ENCODE data around the gene ZNF507. TPM values are rescaled to one million over a fixed set of nuclear protein-coding genes. Genes with fewer than 3 reads are reported as not detected.

Gene ZNF507
- polyA plus RNA-seq, 1 donor (not counting 4 experiments of a cell fraction or from before 2014, with no cell fraction given): 10.2 TPM

DNA sequence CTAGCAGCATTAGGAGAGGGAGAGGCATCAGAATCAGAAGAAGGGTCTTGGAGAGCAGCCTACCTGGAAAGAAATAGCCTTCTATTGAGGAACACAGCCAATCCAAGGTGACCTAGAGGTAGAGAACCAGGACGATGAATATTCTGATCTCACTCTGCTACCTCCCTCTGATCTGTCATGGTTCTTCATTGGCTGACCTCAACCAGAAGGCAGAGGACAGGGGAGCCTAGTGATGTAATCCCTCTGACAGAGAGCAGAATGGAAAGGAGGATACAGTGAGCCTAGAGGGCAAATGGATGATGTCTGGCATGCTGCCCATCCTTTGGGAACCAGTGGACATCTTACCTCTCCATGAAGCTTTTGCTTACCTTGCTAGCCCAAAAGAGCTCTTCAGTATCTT lies 3.6 kb downstream of the ZNF507 start:
- H3K4me1 ChIP-seq (ENCODE audit: control insufficient read depth, extremely low read depth, insufficient read depth, low read length): peaks cover 15% of the 10 kb centered on the region
- no peak for TF ChIP-seq EZH2 (IDR thresholded peaks at IDR 0.05; ENCODE audit: low read length)
- TF ChIP-seq, protein P1, sequence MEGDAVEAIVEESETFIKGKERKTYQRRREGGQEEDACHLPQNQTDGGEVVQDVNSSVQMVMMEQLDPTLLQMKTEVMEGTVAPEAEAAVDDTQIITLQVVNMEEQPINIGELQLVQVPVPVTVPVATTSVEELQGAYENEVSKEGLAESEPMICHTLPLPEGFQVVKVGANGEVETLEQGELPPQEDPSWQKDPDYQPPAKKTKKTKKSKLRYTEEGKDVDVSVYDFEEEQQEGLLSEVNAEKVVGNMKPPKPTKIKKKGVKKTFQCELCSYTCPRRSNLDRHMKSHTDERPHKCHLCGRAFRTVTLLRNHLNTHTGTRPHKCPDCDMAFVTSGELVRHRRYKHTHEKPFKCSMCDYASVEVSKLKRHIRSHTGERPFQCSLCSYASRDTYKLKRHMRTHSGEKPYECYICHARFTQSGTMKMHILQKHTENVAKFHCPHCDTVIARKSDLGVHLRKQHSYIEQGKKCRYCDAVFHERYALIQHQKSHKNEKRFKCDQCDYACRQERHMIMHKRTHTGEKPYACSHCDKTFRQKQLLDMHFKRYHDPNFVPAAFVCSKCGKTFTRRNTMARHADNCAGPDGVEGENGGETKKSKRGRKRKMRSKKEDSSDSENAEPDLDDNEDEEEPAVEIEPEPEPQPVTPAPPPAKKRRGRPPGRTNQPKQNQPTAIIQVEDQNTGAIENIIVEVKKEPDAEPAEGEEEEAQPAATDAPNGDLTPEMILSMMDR (optimal IDR thresholded peaks at IDR 0.05 in 1 of 3, IDR thresholded peaks at IDR 0.05 in 1 of 3, conservative IDR thresholded peaks at IDR 0.05 in 1 of 3; ENCODE audit: extremely low read depth in 1 of 3, insufficient read depth in 2 of 3, low read length in 3 of 3): no peak
- H3K27me3 ChIP-seq (ENCODE audit: control insufficient read depth, extremely low read depth, insufficient read depth, low read length): no peaks in the 10 kb centered on the region
- dilution Hi-C loops (cut with MboI; ENCODE audit: extremely low pct_ligation_motif_present, low sequenced_read_pairs): no loop called here
- no peak overlapping the region for H3K4me2 ChIP-seq (ENCODE audit: control insufficient read depth, extremely low read depth, insufficient read depth, low read depth, low read length)
- H3K4me3 ChIP-seq (ENCODE audit: control insufficient read depth in 2 of 3, extremely low read depth in 1 of 3, insufficient read depth in 2 of 3, low read depth in 1 of 3, low read length in 3 of 3): no peak overlapping the region
- no peak overlapping the region for H2AFZ ChIP-seq (ENCODE audit: control insufficient read depth, low read length)
- no peak for FAIRE-seq
- peaks cover 3% of the 10 kb centered on the region for H4K20me1 ChIP-seq (ENCODE audit: control insufficient read depth, extremely low read depth, insufficient read depth, low read length)
- no peak overlapping the region for H3K27ac ChIP-seq (ENCODE audit: control insufficient read depth, insufficient read depth, low read length)
- H3K9me1 ChIP-seq (ENCODE audit: control insufficient read depth, extremely low read depth, insufficient read depth, low read length): no peaks in the 10 kb centered on the region
- H3K79me2 ChIP-seq (ENCODE audit: control insufficient read depth, insufficient read depth, low read length): peaks cover 23% of the 10 kb centered on the region
- no peak for DNase-seq (ENCODE audit: low read depth, low spot score)
- no peaks in the 10 kb centered on the region for H3K9me3 ChIP-seq (ENCODE audit: control insufficient read depth, low read depth, low read length)
- H3K9ac ChIP-seq (ENCODE audit: control insufficient read depth, extremely low read depth, insufficient read depth, low read length): no peak overlapping the region
- H3K36me3 ChIP-seq (ENCODE audit: control insufficient read depth in 2 of 2, extremely low read depth in 1 of 2, insufficient read depth in 2 of 2, low read length in 2 of 2): peaks cover 13 to 18% of the 10 kb centered on the region in 2 experiments

DNA sequence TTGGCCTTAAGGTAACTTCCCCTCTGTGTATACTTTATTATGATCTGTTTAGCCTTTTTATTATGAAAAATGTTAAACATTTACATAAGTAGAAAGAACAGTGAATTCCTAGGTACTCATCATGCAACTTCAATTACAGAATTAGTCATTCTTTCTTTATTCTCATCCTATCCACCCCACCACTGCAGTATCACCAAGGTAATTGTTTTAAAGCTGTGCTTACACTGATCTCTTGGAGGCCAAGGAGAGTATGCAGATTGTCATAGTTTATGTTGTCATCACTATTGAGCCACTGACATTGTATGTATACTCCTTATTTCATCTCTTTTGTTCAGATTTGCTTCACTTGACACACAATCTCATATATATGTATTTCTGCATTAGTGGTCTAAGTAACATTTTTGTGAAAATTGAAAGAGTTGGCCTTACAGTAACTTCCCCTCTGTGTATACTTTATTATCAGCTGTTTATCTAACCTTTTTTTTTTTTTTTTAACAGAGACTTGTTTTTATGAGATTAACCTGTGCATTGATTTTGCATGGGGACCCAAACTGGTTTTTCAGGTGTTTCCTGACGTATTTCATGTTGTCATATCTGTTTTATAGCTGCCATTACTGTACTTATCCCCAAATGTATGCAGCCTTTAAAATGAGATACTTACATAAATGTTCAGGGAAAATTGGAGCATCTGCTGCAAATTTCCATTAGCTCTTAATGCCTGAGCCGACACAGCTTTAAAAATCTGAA lies 4.5 kb downstream of the ZNF507 start:
- H3K36me3 ChIP-seq (ENCODE audit: control insufficient read depth in 2 of 2, extremely low read depth in 1 of 2, insufficient read depth in 2 of 2, low read length in 2 of 2): peaks cover 15 to 22% of the 10 kb centered on the region in 2 experiments
- no peak overlapping the region for H3K4me2 ChIP-seq (ENCODE audit: control insufficient read depth, extremely low read depth, insufficient read depth, low read depth, low read length)
- H2AFZ ChIP-seq (ENCODE audit: control insufficient read depth, low read length): no peak overlapping the region
- peaks cover 15% of the 10 kb centered on the region for H3K4me1 ChIP-seq (ENCODE audit: control insufficient read depth, extremely low read depth, insufficient read depth, low read length)
- H3K27ac ChIP-seq (ENCODE audit: control insufficient read depth, insufficient read depth, low read length): no peak overlapping the region
- H3K79me2 ChIP-seq (ENCODE audit: control insufficient read depth, insufficient read depth, low read length): peaks cover 23% of the 10 kb centered on the region
- H3K4me3 ChIP-seq (ENCODE audit: control insufficient read depth in 2 of 3, extremely low read depth in 1 of 3, insufficient read depth in 2 of 3, low read depth in 1 of 3, low read length in 3 of 3): no peak overlapping the region
- no peak overlapping the region for H3K9ac ChIP-seq (ENCODE audit: control insufficient read depth, extremely low read depth, insufficient read depth, low read length)
- H3K9me3 ChIP-seq (ENCODE audit: control insufficient read depth, low read depth, low read length): no peaks in the 10 kb centered on the region
- H3K9me1 ChIP-seq (ENCODE audit: control insufficient read depth, extremely low read depth, insufficient read depth, low read length): no peaks in the 10 kb centered on the region
- TF ChIP-seq, protein P1 (optimal IDR thresholded peaks at IDR 0.05 in 1 of 3, IDR thresholded peaks at IDR 0.05 in 1 of 3, conservative IDR thresholded peaks at IDR 0.05 in 1 of 3; ENCODE audit: extremely low read depth in 1 of 3, insufficient read depth in 2 of 3, low read length in 3 of 3): no peak
- TF ChIP-seq EZH2 (IDR thresholded peaks at IDR 0.05; ENCODE audit: low read length): no peak
- H3K27me3 ChIP-seq (ENCODE audit: control insufficient read depth, extremely low read depth, insufficient read depth, low read length): no peaks in the 10 kb centered on the region
- FAIRE-seq (no peak), DNase-seq (ENCODE audit: low read depth, low spot score) (no peak)
- H4K20me1 ChIP-seq (ENCODE audit: control insufficient read depth, extremely low read depth, insufficient read depth, low read length): peaks cover 5% of the 10 kb centered on the region
- dilution Hi-C loops (cut with MboI; ENCODE audit: extremely low pct_ligation_motif_present, low sequenced_read_pairs): no loop called here

Data from keratinocyte (primary cell).